ENCODE measurements around the gene PES1.

Gene PES1

GRCh38 chr22:30617819-30618218, 26.1 kb upstream of the PES1 start:
- no peak overlapping the region for H3K27ac Mint-ChIP-seq
- no peaks in the 10 kb centered on the region for H3K9me3 Mint-ChIP-seq
- no peak for DNase-seq
- no peaks in the 10 kb centered on the region for H3K27me3 Mint-ChIP-seq
- no peaks in the 10 kb centered on the region for H3K4me1 Mint-ChIP-seq
- no peaks in the 10 kb centered on the region for H3K36me3 Mint-ChIP-seq
- CTCF ChIA-PET, result interaction anchor here (3.2 kb wide), 1 partner anchor 16 kb away, joined by 15 read pairs; no protein-coding TSS in a partner anchor
- no peak overlapping the region for H3K4me3 Mint-ChIP-seq

DNA sequence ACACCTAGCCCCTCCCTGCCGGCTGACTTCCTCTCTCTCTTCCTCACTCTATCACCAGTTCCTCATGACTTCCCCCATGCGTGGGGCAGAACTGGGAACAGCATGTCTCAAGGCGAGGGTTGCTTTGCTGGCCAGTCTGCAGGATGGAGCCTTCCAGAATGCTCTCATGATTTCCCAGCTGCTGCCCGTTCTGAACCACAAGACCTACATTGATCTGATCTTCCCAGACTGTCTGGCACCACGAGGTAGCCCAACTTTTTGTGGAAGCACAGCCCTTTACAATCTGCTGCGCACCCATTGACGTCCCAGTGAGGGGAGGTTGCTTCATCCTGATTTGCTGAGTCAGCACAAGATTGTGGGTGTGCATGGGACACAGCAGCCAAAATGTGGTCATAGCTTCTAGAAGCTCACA, 23.8 kb upstream of the PES1 start:
- Mint-ChIP-seq H3K27ac (no peak overlapping the region), H3K9me3 (no peaks in the 10 kb centered on the region), H3K4me1 (no peaks in the 10 kb centered on the region), H3K36me3 (no peaks in the 10 kb centered on the region), H3K27me3 (peaks cover 5% of the 10 kb centered on the region), H3K4me3 (no peak overlapping the region)
- no peak for DNase-seq
- CTCF ChIA-PET, result no interaction called here

- no peak overlapping the region for H3K4me3 Mint-ChIP-seq
- H3K36me3 Mint-ChIP-seq, result no peaks in the 10 kb centered on the region
- CTCF ChIA-PET, result interaction anchor here (1.0 kb wide), 1 partner anchor 9 kb away, joined by 4 read pairs; no protein-coding TSS in a partner anchor
- DNase-seq, result no peak
- H3K4me1 Mint-ChIP-seq, result peaks cover 3% of the 10 kb centered on the region
- H3K9me3 Mint-ChIP-seq, result no peaks in the 10 kb centered on the region
- peaks cover 5% of the 10 kb centered on the region for H3K27me3 Mint-ChIP-seq
- no peak overlapping the region for H3K27ac Mint-ChIP-seq
These were observed 23.2 kb upstream of the PES1 start for GRCh38 chr22:30614879-30615278.

GRCh38 chr22:30614268-30614667, 22.6 kb upstream of the PES1 start:
- no peaks in the 10 kb centered on the region for H3K9me3 Mint-ChIP-seq
- peaks cover 9% of the 10 kb centered on the region for H3K4me1 Mint-ChIP-seq
- peaks cover 8% of the 10 kb centered on the region for H3K27me3 Mint-ChIP-seq
- H3K27ac Mint-ChIP-seq, result no peak overlapping the region
- no peak overlapping the region for H3K4me3 Mint-ChIP-seq
- no peaks in the 10 kb centered on the region for H3K36me3 Mint-ChIP-seq
- no peak for DNase-seq
- CTCF ChIA-PET, result interaction anchor here (1.0 kb wide), 1 partner anchor 8 kb away, joined by 4 read pairs; no protein-coding TSS in a partner anchor

DNA sequence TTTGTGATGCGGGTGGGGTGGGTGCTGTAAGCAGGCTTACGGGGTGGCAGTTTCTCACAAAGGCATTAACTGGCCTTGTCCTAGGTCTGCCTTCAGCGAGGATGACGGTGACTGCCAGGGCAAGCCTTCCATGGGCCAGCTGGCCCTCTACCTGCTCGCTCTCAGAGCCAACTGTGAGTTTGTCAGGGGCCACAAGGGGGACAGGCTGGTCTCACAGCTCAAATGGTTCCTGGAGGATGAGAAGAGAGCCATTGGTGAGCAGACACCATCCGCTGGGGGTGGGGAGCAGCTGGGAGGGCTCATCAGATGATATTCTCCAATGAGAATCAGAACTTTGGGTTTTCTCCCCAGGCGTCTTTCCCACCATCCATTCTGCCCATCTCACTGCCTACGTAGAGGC, 21.1 kb upstream of the PES1 start:
- CTCF ChIA-PET, result interaction anchor here (0.9 to 1.2 kb wide), 2 partner anchors 22 to 142 kb away, joined by 3 read pairs; no protein-coding TSS in a partner anchor
- no peak for DNase-seq
- Mint-ChIP-seq H3K9me3 (no peaks in the 10 kb centered on the region), H3K27ac (no peak overlapping the region), H3K36me3 (no peaks in the 10 kb centered on the region), H3K4me3 (no peak overlapping the region), H3K27me3 (peaks cover 13% of the 10 kb centered on the region), H3K4me1 (peaks cover 23% of the 10 kb centered on the region)

GRCh38 chr22:30611197-30611596, 19.5 kb upstream of the PES1 start:
- Mint-ChIP-seq H3K4me1 (peaks cover 39% of the 10 kb centered on the region), H3K27me3 (peaks cover 28% of the 10 kb centered on the region), H3K36me3 (no peaks in the 10 kb centered on the region), H3K9me3 (no peaks in the 10 kb centered on the region), H3K4me3 (no peak overlapping the region), H3K27ac (no peak overlapping the region)
- CTCF ChIA-PET, result interaction anchor here (1.2 kb wide), 1 partner anchor 9 kb away, joined by 3 read pairs; no protein-coding TSS in a partner anchor
- DNase-seq, result no peak

GRCh38 chr22:30610299-30610698, 18.6 kb upstream of the PES1 start:
- no peaks in the 10 kb centered on the region for H3K36me3 Mint-ChIP-seq
- peaks cover 34% of the 10 kb centered on the region for H3K27me3 Mint-ChIP-seq
- H3K4me1 Mint-ChIP-seq, result peaks cover 47% of the 10 kb centered on the region
- H3K27ac Mint-ChIP-seq, result no peak overlapping the region
- CTCF ChIA-PET, result interaction anchor here (0.8 to 1.3 kb wide), 2 partner anchors 39 to 145 kb away, joined by 4 to 5 read pairs; no protein-coding TSS in a partner anchor
- H3K4me3 Mint-ChIP-seq, result no peak overlapping the region
- DNase-seq, result no peak
- H3K9me3 Mint-ChIP-seq, result no peaks in the 10 kb centered on the region

DNA sequence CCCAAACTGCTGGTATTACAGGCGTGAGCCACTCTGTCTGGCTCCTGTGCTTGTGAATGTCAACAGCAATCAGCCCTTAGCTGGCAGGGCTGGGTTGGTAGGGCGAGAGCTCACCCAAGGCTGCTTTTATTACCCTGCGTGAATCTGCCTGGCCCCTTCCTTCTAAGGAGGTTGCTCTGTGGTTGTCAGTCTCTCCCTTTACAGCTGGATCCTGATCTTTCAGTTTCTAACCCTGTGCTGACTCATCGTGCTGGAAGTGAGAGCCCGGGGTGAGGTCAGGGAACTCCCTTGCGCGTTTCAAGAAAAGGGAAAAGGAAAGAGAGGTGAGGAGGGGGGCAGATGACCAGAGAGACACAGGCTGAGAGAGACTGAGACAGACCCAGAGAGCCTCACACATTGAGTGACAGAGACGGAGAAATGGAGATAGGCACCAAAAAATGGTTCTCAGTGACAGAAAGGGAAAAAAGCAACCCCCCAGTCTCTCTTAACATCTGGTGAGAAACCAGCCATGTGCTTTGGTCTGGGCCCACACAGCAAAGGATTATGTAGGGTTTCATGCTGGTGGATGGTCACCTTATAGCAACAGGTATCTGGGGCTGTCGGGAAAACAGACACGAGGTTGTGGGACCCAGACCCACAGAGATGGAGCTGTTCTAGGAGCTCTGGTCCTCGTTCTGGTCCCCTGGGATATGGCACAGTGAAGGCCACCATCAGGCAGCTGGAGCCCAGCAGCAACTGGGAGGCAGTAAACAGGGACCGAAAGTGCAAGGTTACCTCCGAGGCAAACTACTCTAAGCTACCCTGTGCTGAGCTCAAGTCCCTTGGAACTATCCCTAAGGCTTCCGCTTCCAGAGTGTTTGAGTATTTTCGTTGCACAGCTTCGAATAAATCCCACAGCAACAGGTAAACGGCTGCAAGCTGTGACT, 17.8 kb upstream of the PES1 start:
- peak; percentile 52 for DNase-seq
- H3K36me3 Mint-ChIP-seq, result no peaks in the 10 kb centered on the region
- H3K4me3 Mint-ChIP-seq, result no peak overlapping the region
- peak overlapping the region; percentile 1 for H3K27ac Mint-ChIP-seq
- CTCF ChIA-PET, result interaction anchor here (0.8 to 1.3 kb wide), 3 partner anchors 25 to 145 kb away, joined by 3 to 5 read pairs (median 4); no protein-coding TSS in a partner anchor
- H3K27me3 Mint-ChIP-seq, result peaks cover 39% of the 10 kb centered on the region
- H3K9me3 Mint-ChIP-seq, result no peaks in the 10 kb centered on the region
- peaks cover 47% of the 10 kb centered on the region for H3K4me1 Mint-ChIP-seq

DNA sequence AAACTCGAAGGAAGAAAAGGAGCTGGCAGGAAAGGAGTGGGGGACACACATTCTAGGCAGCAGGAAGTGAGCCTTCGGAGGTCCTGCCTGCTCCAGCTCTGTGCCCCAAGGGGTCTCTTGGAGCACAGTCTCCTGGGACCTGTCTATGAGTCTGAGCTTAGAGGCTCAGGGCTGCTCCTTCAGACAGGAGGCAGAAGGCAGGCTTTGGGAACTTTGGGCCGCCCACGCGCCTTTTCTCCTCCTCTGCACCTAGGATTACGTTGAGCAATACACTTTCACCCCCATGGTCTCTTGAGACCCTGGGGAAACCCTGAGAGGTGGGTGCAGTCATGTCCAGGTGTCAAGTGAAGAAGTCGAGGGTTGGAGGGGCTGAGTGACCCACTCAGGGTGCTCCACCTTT, 16.2 kb upstream of the PES1 start:
- CTCF ChIA-PET, result interaction anchor here (0.6 to 3.3 kb wide), 7 partner anchors 11 to 218 kb away, joined by 3 to 13 read pairs (median 3); partner anchors contain the start of genes PES1 and SLC35E4
- Mint-ChIP-seq H3K4me1 (peaks cover 47% of the 10 kb centered on the region), H3K36me3 (no peaks in the 10 kb centered on the region)

GRCh38 chr22:30607300-30607930, 15.7 kb upstream of the PES1 start:
- H3K4me1 Mint-ChIP-seq, result peaks cover 47% of the 10 kb centered on the region
- DNase-seq, result no peak
- no peak overlapping the region for H3K27ac Mint-ChIP-seq
- CTCF ChIA-PET, result interaction anchor here (0.9 to 3.3 kb wide), 7 partner anchors 15 to 218 kb away, joined by 3 to 13 read pairs (median 5); partner anchors contain the start of genes MTFP1, PES1 and SLC35E4
- peak overlapping the region; percentile 65 for H3K4me3 Mint-ChIP-seq
- H3K9me3 Mint-ChIP-seq, result no peaks in the 10 kb centered on the region
- H3K27me3 Mint-ChIP-seq, result peaks cover 43% of the 10 kb centered on the region
- no peaks in the 10 kb centered on the region for H3K36me3 Mint-ChIP-seq

More for the DNA sequence above, 16.2 kb upstream of the PES1 start:
- Mint-ChIP-seq H3K9me3 (no peaks in the 10 kb centered on the region), H3K27ac (no peak overlapping the region), H3K4me3 (no peak overlapping the region), H3K27me3 (peaks cover 43% of the 10 kb centered on the region)
- DNase-seq, result no peak

DNA sequence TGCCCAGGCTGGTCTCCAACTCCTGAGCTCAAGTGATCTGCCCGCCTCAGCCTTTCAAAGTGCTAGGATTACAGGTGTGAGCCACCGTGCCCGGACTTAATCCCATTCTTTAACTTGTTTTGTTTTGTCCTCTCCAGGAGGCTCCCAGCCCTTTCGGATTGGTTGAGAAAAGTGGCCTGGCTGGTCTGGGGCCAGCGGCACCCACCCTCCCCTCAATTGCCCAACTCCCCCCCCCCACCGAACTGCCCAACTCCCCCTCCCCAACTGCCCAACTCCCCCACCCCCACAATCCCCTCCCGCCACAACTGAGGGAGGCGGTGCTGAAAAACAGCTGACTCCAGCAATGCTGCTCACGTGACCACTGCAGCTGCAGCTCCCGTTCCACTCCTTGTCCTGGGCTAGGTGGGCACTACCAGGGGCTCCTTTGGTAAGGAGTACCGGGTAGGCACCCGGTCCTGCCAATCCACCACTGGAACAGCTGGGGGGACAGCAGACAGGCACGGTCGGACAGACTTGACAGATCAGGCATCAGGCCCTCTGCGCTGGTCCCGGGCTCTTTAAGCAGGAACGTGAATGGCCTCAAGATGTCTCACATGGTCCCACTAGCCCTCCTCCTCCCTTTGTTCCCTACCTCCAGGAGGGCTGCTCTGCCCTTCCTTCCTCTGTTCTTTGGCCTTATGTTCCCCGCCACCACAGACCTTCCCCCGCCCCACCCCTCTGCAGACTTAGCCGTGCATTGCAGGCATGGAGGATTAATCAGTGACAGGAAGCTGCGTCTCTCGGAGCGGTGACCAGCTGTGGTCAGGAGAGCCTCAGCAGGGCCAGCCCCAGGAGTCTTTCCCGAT, 15.0 kb upstream of the PES1 start, which contains the start of gene TCN2:
TCN2 (plus strand) TSS at position 720 of the 845 bp plus-strand sequence. CDS start 158 bp downstream, outside the sequence.
- DNase-seq, result peak; percentile 61
- Mint-ChIP-seq H3K36me3 (no peaks in the 10 kb centered on the region), H3K4me3 (peak within 1 kb of the TSS; percentile 65), H3K9me3 (no peaks in the 10 kb centered on the region), H3K4me1 (peaks cover 47% of the 10 kb centered on the region), H3K27me3 (peaks cover 40% of the 10 kb centered on the region), H3K27ac (no peak within 1 kb of the TSS)
- CTCF ChIA-PET, result interaction anchor here (0.7 to 3.3 kb wide), 12 partner anchors 8 to 352 kb away, joined by 3 to 13 read pairs (median 4); partner anchors contain the start of genes MTFP1 and PES1

GRCh38 chr22:30605449-30606110, 13.9 kb upstream of the PES1 start:
- CTCF ChIA-PET, result interaction anchor here (0.7 to 3.3 kb wide), 11 partner anchors 8 to 350 kb away, joined by 3 to 13 read pairs (median 5); partner anchors contain the start of gene PES1
- DNase-seq, result peak; percentile 66
- Mint-ChIP-seq H3K27ac (no peak overlapping the region), H3K9me3 (no peaks in the 10 kb centered on the region), H3K4me1 (peaks cover 47% of the 10 kb centered on the region), H3K27me3 (peaks cover 38% of the 10 kb centered on the region), H3K4me3 (peak overlapping the region; percentile 10), H3K36me3 (no peaks in the 10 kb centered on the region)

DNA sequence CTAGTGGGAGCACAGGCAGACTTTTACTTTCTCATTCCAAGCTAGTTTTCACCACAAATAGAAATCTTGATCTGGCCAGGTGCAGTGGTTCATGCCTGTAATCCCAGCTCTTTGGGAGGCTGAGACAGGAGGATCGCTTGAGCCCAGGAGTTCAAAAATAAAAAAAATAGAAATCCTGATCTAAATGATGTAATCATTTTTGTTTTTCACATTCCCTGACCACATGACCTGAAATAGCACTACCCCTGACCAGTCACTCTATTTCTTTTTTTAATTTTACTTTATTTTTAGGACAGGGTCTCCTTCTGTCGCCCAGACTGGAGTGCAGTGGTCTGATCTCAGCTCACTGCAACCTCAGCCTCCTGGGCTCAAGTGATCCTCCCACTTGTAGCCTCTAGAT, 13.0 kb upstream of the PES1 start:
- Mint-ChIP-seq H3K36me3 (no peaks in the 10 kb centered on the region), H3K4me1 (peaks cover 43% of the 10 kb centered on the region), H3K27me3 (peaks cover 38% of the 10 kb centered on the region), H3K9me3 (no peaks in the 10 kb centered on the region), H3K27ac (no peak overlapping the region), H3K4me3 (no peak overlapping the region)
- no peak for DNase-seq
- CTCF ChIA-PET, result interaction anchor here (1.1 to 1.6 kb wide), 2 partner anchors 107 to 151 kb away, joined by 3 to 4 read pairs; no protein-coding TSS in a partner anchor
